SU-DHL-6 (cell line): ENCODE measurements around the gene EFCAB14.

ENCODE experiments used
- CTCF ChIP-seq: fragments of 200-600 bp; sonication (generic); IDR thresholded peaks from one replicate; pipeline ENCODE4 v1.5.1; 2017; ENCODE audit warnings: antibody characterized with exemption, mild to moderate bottlenecking, low read length, moderate library complexity; ENCODE audit not compliant: insufficient read depth, poor library complexity, severe bottlenecking
- EZH2phosphoT487 ChIP-seq: fragments of 200-600 bp; sonication (generic), shearing (Covaris generic); conservative IDR thresholded peaks from 2 replicates; pipeline ENCODE4 v1.6.1; 2018; ENCODE audit warnings: mild to moderate bottlenecking, antibody characterized with exemption, low read length, moderate library complexity, mixed read lengths

GRCh38 chr1:46719689-46720088 is 775 bp upstream of the EFCAB14 start:
- no peak for TF ChIP-seq CTCF
- no peak for TF ChIP-seq EZH2phosphoT487
